B cell (primary cell): ENCODE data around the gene PIP5KL1. TPM values are rescaled to one million over a fixed set of nuclear protein-coding genes. Genes with fewer than 3 reads are reported as not detected.
"Not testable (repeated sequence)": the region's sequence is repeated elsewhere in the genome, so short reads cannot be mapped to it uniquely, and the experiment has no call there.

Source experiments
- ATAC-seq: fragments of 200-7000 bp; cut with Tn5 transposase; one replicate; pipeline ENCODE4 v1.10.0; 2021; ENCODE audit warnings: low read depth, mild to moderate bottlenecking, moderate number of reproducible peaks, moderate library complexity
- CTCF ChIA-PET: fragments of 350-600 bp; sonication (Branson Sonifier 250); formaldehyde crosslinking; loops from one replicate; lab custom pipeline; 2021; ENCODE audit warnings: antibody characterized with exemption, inconsistent platforms; lab: Charles Lee
- POLR2A ChIA-PET: fragments of 350-600 bp; sonication (Branson Sonifier 250); formaldehyde crosslinking; loops from one replicate; lab custom pipeline; 2021; ENCODE audit warnings: antibody characterized with exemption; lab: Charles Lee
- DNase-seq: peaks from one replicate; pipeline ENCODE4 v3.0.0; 2013
- H2AFZ ChIP-seq: 2 replicates; pipeline ENCODE4 v1.6.1; 2012; ENCODE audit warnings: mild to moderate bottlenecking, low read depth, low read length; ENCODE audit not compliant: insufficient read depth, poor library complexity, severe bottlenecking
- H3K27ac ChIP-seq, 2 donors: 1 replicate in 1 of 2; 2 replicates in 1 of 2; pipeline ENCODE4 v1.5.1; 2012 to 2013; ENCODE audit warnings: low read length in 2 of 2, mild to moderate bottlenecking in 2 of 2, moderate library complexity in 1 of 2
- H3K27me3 ChIP-seq, 4 experiments: fragments of 200-600 bp in 1 of 4; sonication (generic) in 1 of 4; replicated peaks in 1 of 4; 1 replicate in 2 of 4; 2 replicates in 2 of 4; pipeline versions ENCODE4 v1.6.1 to v1.7.0; 2013 to 2016; ENCODE audit warnings: low read length in 3 of 4, mild to moderate bottlenecking in 2 of 4, mixed read lengths in 1 of 4, moderate library complexity in 1 of 4; ENCODE audit not compliant: insufficient read depth in 4 of 4, control insufficient read depth in 3 of 4; ENCODE audit errors: control extremely low read depth in 1 of 4
- H3K36me3 ChIP-seq, 2 experiments: replicated peaks in 1 of 2; 1 replicate in 1 of 2; 2 replicates in 1 of 2; pipeline versions ENCODE4 v1.6.1 to v1.7.1; 2013; ENCODE audit warnings: low read length in 1 of 2; ENCODE audit not compliant: insufficient read depth in 2 of 2, control insufficient read depth in 1 of 2; ENCODE audit errors: control extremely low read depth in 1 of 2, extremely low read depth in 1 of 2
- H3K4me1 ChIP-seq, 2 donors: fragments of 200-600 bp in 1 of 2; sonication (generic) in 1 of 2; 1 replicate in 1 of 2; 2 replicates in 1 of 2; pipeline versions ENCODE4 v1.5.1 to v1.6.1; 2013 to 2017; ENCODE audit warnings: low read length in 2 of 2; ENCODE audit not compliant: control insufficient read depth in 2 of 2, insufficient read depth in 2 of 2
- H3K4me2 ChIP-seq: replicated peaks from 2 replicates; pipeline ENCODE3; 2012; ENCODE audit warnings: mild to moderate bottlenecking, low read depth, low read length; ENCODE audit not compliant: poor library complexity, severe bottlenecking
- H3K4me3 ChIP-seq, 5 experiments: fragments of 200-600 bp in 1 of 5; sonication (generic) in 1 of 5; 1 replicate in 3 of 5; 2 replicates in 2 of 5; pipeline versions ENCODE4 v1.5.1 to v1.7.0; 2011 to 2016; ENCODE audit warnings: low read length in 4 of 5, mild to moderate bottlenecking in 4 of 5, low read depth in 2 of 5, control low read depth in 1 of 5, moderate library complexity in 1 of 5; ENCODE audit not compliant: insufficient read depth in 1 of 5; ENCODE audit errors: control extremely low read depth in 1 of 5, extremely low read depth in 1 of 5
- H3K79me2 ChIP-seq: fragments of 200-600 bp; sonication (generic); one replicate; pipeline ENCODE4 v1.6.0; 2016; ENCODE audit warnings: low read length; ENCODE audit not compliant: control insufficient read depth, insufficient read depth
- H3K9ac ChIP-seq: fragments of 200-600 bp; sonication (generic); 2 replicates; pipeline ENCODE4 v1.6.1; 2017; ENCODE audit warnings: mild to moderate bottlenecking, low read length, moderate library complexity
- H3K9me3 ChIP-seq, 3 donors: one replicate each; pipeline versions ENCODE4 v1.6.1 to v1.7.1; 2013; ENCODE audit warnings: low read length in 2 of 3; ENCODE audit not compliant: control insufficient read depth in 2 of 3, insufficient read depth in 1 of 3; ENCODE audit errors: control extremely low read depth in 1 of 3
- H4K20me1 ChIP-seq: 2 replicates; pipeline ENCODE4 v1.6.0; 2012; ENCODE audit warnings: mild to moderate bottlenecking, low read length; ENCODE audit not compliant: insufficient read depth, control insufficient read depth, poor library complexity, severe bottlenecking
- H3K27ac Mint-ChIP-seq: one replicate; pipeline ENCODE4 v1.8.0; 2021; ENCODE audit warnings: mixed read lengths
- H3K27me3 Mint-ChIP-seq: one replicate; pipeline ENCODE4 v1.8.0; 2021; ENCODE audit warnings: mixed read lengths
- H3K4me1 Mint-ChIP-seq: one replicate; pipeline ENCODE4 v1.8.0; 2021; ENCODE audit warnings: mixed read lengths
- H3K4me3 Mint-ChIP-seq: one replicate; pipeline ENCODE4 v1.8.0; 2021; ENCODE audit warnings: mixed read lengths
- H3K9me3 Mint-ChIP-seq: one replicate; pipeline ENCODE4 v1.8.0; 2022; ENCODE audit warnings: mixed read lengths; ENCODE audit not compliant: insufficient read depth
- CTCF ChIP-seq: fragments of 200-600 bp; IDR thresholded peaks from one replicate; pipeline ENCODE4 v1.8.0; 2022; ENCODE audit warnings: antibody characterized with exemption, mild to moderate bottlenecking
- EZH2 ChIP-seq: IDR thresholded peaks from 2 replicates; pipeline ENCODE4 v1.6.1; 2012; ENCODE audit warnings: borderline replicate concordance, low read depth, mild to moderate bottlenecking, moderate library complexity, low read length; ENCODE audit not compliant: insufficient read depth, poor library complexity, severe bottlenecking
- WGBS: methylation state at CpG from one replicate; pipeline ENCODE4 v1.1.5; 2013; ENCODE audit warnings: missing lambda C conversion rate; ENCODE audit not compliant: insufficient coverage; 5-methylcytosine and 5-hydroxymethylcytosine counted together
- intact Hi-C: fragments of 100-400 bp; cut with micrococcal nuclease; formaldehyde crosslinking; loops from one replicate; pipeline ENCODE4 v1.10.0; 2022
- polyA plus RNA-seq: library from polyadenylated mRNA; depleted of rRNA; stranded (reverse); fragments of >200 nt; gene quantifications from 2 replicates; pipeline ENCODE4 v1.2.3, GENCODE V29; 2012
- total RNA-seq, 2 donors: library from RNA; stranded (reverse); fragments of 120-200 nt in 1 of 2; gene quantifications; 1 replicate in 1 of 2; 2 replicates in 1 of 2; pipeline versions ENCODE4 v1.2.3 to v1.2.4, GENCODE V29; 2013 to 2022

Gene PIP5KL1
- total and polyA plus RNA-seq, 2 donors (not counting 1 experiment from before 2014, with no cell fraction given) = 0.75 to 1.4 TPM

GRCh38 chr9:127883959-127884358 is 46.6 kb downstream of the PIP5KL1 start:
- no peak for TF ChIP-seq EZH2
- TF ChIP-seq CTCF = no peak
- ChIA-PET CTCF (interaction anchor here (1.9 to 7.8 kb wide), 2 partner anchors 37 to 151 kb away, joined by 4 to 34 read pairs; no protein-coding TSS in a partner anchor), POLR2A (no interaction called here)
- no peak overlapping the region for H3K27ac ChIP-seq
- peaks cover 2 to 20% of the 10 kb centered on the region in 2 donors for H3K4me1 ChIP-seq
- H3K9me3 ChIP-seq = no peaks in the 10 kb centered on the region
- no peak overlapping the region for H2AFZ ChIP-seq
- no peaks in the 10 kb centered on the region for H3K79me2 ChIP-seq
- Mint-ChIP-seq H3K27me3 (no peaks in the 10 kb centered on the region), H3K4me3 (no peak overlapping the region), H3K4me1 (peaks cover 26% of the 10 kb centered on the region), H3K9me3 (no peaks in the 10 kb centered on the region), H3K27ac (no peak overlapping the region)
- intact Hi-C loops = no loop called here
- H4K20me1 ChIP-seq = no peaks in the 10 kb centered on the region
- peak; percentile 8 for DNase-seq
- H3K27me3 ChIP-seq = no peaks in the 10 kb centered on the region
- no peak overlapping the region for H3K4me2 ChIP-seq
- no peak for ATAC-seq
- H3K9ac ChIP-seq = no peak overlapping the region
- whole genome bisulfite sequencing = 64% methylated on average over 7 of the region's 7 CpGs
- no peak overlapping the region for H3K4me3 ChIP-seq
- H3K36me3 ChIP-seq = peaks cover 0 to 26% of the 10 kb centered on the region in 2 experiments

GRCh38 chr9:127881715-127882114 is 48.9 kb downstream of the PIP5KL1 start:
- not testable (repeated sequence) for H3K4me3 Mint-ChIP-seq, H3K27me3 ChIP-seq, ATAC-seq, H3K27ac Mint-ChIP-seq, H3K9ac ChIP-seq, H3K79me2 ChIP-seq, DNase-seq, H3K27me3 Mint-ChIP-seq, H3K9me3 Mint-ChIP-seq, H3K9me3 ChIP-seq, H3K4me2 ChIP-seq, H3K27ac ChIP-seq, H4K20me1 ChIP-seq, H2AFZ ChIP-seq, H3K4me3 ChIP-seq
- ChIA-PET POLR2A (interaction anchor here (1.0 to 1.3 kb wide), 2 partner anchors 40 to 82 kb away, joined by 3 to 4 read pairs; no protein-coding TSS in a partner anchor), CTCF (interaction anchor here (0.8 to 7.8 kb wide), 7 partner anchors 12 to 40 kb away, joined by 3 to 34 read pairs (median 5); partner anchors contain the start of gene ENG)
- Histone ChIP-seq H3K36me3 (peaks cover 0 to 13% of the 10 kb centered on the region in 2 experiments), H3K4me1 (peaks cover 20 to 37% of the 10 kb centered on the region in 2 donors)
- WGBS = 90% methylated on average over 2 of the region's 3 CpGs
- intact Hi-C loops = loop anchor here (1.0 kb wide), 1 partner anchor 40 kb away; no protein-coding TSS in a partner anchor
- H3K4me1 Mint-ChIP-seq = peaks cover 37% of the 10 kb centered on the region
